Loucy (cell line): ENCODE data around the gene PIP4P1.

Experiments used
- H2AFZ ChIP-seq: fragments of 200-600 bp; sonication (generic); 2 replicates; pipeline ENCODE4 v1.6.0; 2016; ENCODE audit warnings: antibody characterized with exemption, mild to moderate bottlenecking, low read length, moderate library complexity
- H3F3A ChIP-seq: fragments of 200-600 bp; 2 replicates; pipeline ENCODE4 v1.6.0; 2016; ENCODE audit warnings: antibody characterized with exemption, low read depth, mild to moderate bottlenecking
- H3K27me3 ChIP-seq: fragments of 200-600 bp; sonication (generic); 2 replicates; pipeline ENCODE4 v1.6.1; 2014; ENCODE audit warnings: low read length, mild to moderate bottlenecking; ENCODE audit not compliant: insufficient read depth, poor library complexity, severe bottlenecking
- H3K36me3 ChIP-seq: fragments of 200-600 bp; sonication (generic); 2 replicates; pipeline ENCODE4 v1.6.1; 2016; ENCODE audit warnings: low read length; ENCODE audit not compliant: insufficient read depth
- H3K4me1 ChIP-seq: fragments of 200-600 bp; sonication (generic); 2 replicates; pipeline ENCODE4 v1.5.1; 2014; ENCODE audit warnings: low read length, mild to moderate bottlenecking; ENCODE audit not compliant: insufficient read depth, poor library complexity, severe bottlenecking
- H3K4me2 ChIP-seq: fragments of 200-600 bp; sonication (generic); 2 replicates; pipeline ENCODE4 v1.6.0; 2014; ENCODE audit warnings: antibody characterized with exemption, low read length, low read depth, mild to moderate bottlenecking; ENCODE audit not compliant: poor library complexity, severe bottlenecking
- H3K4me3 ChIP-seq: fragments of 200-600 bp; sonication (generic); 2 replicates; pipeline ENCODE4 v1.5.1; 2014; ENCODE audit warnings: low read length, mild to moderate bottlenecking, mixed read lengths; ENCODE audit not compliant: poor library complexity, severe bottlenecking
- H3K79me2 ChIP-seq: fragments of 200-600 bp; sonication (generic); 2 replicates; pipeline ENCODE4 v1.6.1; 2014; ENCODE audit warnings: low read length; ENCODE audit not compliant: insufficient read depth
- H3K9ac ChIP-seq: fragments of 200-600 bp; sonication (generic); 2 replicates; pipeline ENCODE4 v1.6.0; 2014; ENCODE audit warnings: mild to moderate bottlenecking, low read depth, low read length, moderate library complexity; ENCODE audit not compliant: poor library complexity, severe bottlenecking
- H3K9me2 ChIP-seq: fragments of 200-600 bp; sonication (generic); replicated peaks from 2 replicates; pipeline ENCODE4 v1.6.1; 2016; ENCODE audit warnings: low read depth, low read length, mixed read lengths
- H3K9me3 ChIP-seq: fragments of 200-600 bp; sonication (generic); 2 replicates; pipeline ENCODE4 v1.6.1; 2014; ENCODE audit warnings: mild to moderate bottlenecking, antibody characterized with exemption, low read length, low read depth; ENCODE audit not compliant: insufficient read depth
- H4K20me1 ChIP-seq: fragments of 200-600 bp; sonication (generic); 2 replicates; pipeline ENCODE4 v1.6.0; 2014; ENCODE audit warnings: antibody characterized with exemption, low read length, mild to moderate bottlenecking; ENCODE audit not compliant: insufficient read depth, poor library complexity, severe bottlenecking
- CTCF ChIP-seq: fragments of 200-600 bp; sonication (generic); conservative IDR thresholded peaks from 2 replicates; pipeline ENCODE4 v1.5.1; 2014; ENCODE audit warnings: mild to moderate bottlenecking, antibody characterized with exemption, low read length
- EZH2phosphoT487 ChIP-seq: fragments of 200-600 bp; IDR thresholded peaks from 2 replicates; pipeline ENCODE4 v1.6.1; 2018; ENCODE audit warnings: antibody characterized with exemption, mild to moderate bottlenecking, moderate library complexity, borderline replicate concordance

Gene PIP4P1

GRCh38 chr14:20424851-20425250 lies 36.4 kb downstream of the PIP4P1 start:
- peaks cover 32% of the 10 kb centered on the region for H3K4me1 ChIP-seq
- no peaks in the 10 kb centered on the region for H3K9me3 ChIP-seq

GRCh38 chr14:20422886-20423285 lies 38.3 kb downstream of the PIP4P1 start:
- no peaks in the 10 kb centered on the region for H3K79me2 ChIP-seq
- H3K9me3 ChIP-seq: no peaks in the 10 kb centered on the region
- H3K4me3 ChIP-seq: no peak overlapping the region
- H3K36me3 ChIP-seq: no peaks in the 10 kb centered on the region
- no peak overlapping the region for H2AFZ ChIP-seq
- no peak overlapping the region for H3K4me2 ChIP-seq
- no peaks in the 10 kb centered on the region for H4K20me1 ChIP-seq
- H3K9ac ChIP-seq: no peak overlapping the region
- no peaks in the 10 kb centered on the region for H3K9me2 ChIP-seq
- H3F3A ChIP-seq: no peaks in the 10 kb centered on the region
- peaks cover 13% of the 10 kb centered on the region for H3K4me1 ChIP-seq
- no peaks in the 10 kb centered on the region for H3K27me3 ChIP-seq
- no peak for TF ChIP-seq EZH2phosphoT487
- TF ChIP-seq CTCF: no peak

More at GRCh38 chr14:20424851-20425250, 36.4 kb downstream of the PIP4P1 start:
- Histone ChIP-seq H3K4me2 (no peak overlapping the region), H3K9ac (no peak overlapping the region), H3F3A (no peaks in the 10 kb centered on the region), H3K27me3 (no peaks in the 10 kb centered on the region), H3K36me3 (no peaks in the 10 kb centered on the region), H3K9me2 (no peaks in the 10 kb centered on the region), H2AFZ (no peak overlapping the region), H3K79me2 (peaks cover 10% of the 10 kb centered on the region; the same call in 1 of the 2 replicates), H4K20me1 (no peaks in the 10 kb centered on the region), H3K4me3 (no peak overlapping the region)
- TF ChIP-seq CTCF: no peak
- TF ChIP-seq EZH2phosphoT487: no peak

GRCh38 chr14:20421267-20421666 lies 40.0 kb downstream of the PIP4P1 start:
- Histone ChIP-seq H3F3A (no peaks in the 10 kb centered on the region), H3K4me1 (peaks cover 8% of the 10 kb centered on the region), H4K20me1 (no peaks in the 10 kb centered on the region), H3K4me3 (no peak overlapping the region), H2AFZ (no peak overlapping the region), H3K9ac (no peak overlapping the region), H3K36me3 (no peaks in the 10 kb centered on the region), H3K9me2 (no peaks in the 10 kb centered on the region), H3K9me3 (no peaks in the 10 kb centered on the region), H3K79me2 (no peaks in the 10 kb centered on the region), H3K27me3 (no peaks in the 10 kb centered on the region), H3K4me2 (no peak overlapping the region)
- no peak for TF ChIP-seq EZH2phosphoT487

GRCh38 chr14:20419419-20419818 lies 41.8 kb downstream of the PIP4P1 start:
- Histone ChIP-seq H3K36me3 (no peaks in the 10 kb centered on the region), H3K9me3 (no peaks in the 10 kb centered on the region), H3K9me2 (no peaks in the 10 kb centered on the region), H3K4me1 (peaks cover 14% of the 10 kb centered on the region), H3K27me3 (no peaks in the 10 kb centered on the region), H3K79me2 (0 out of 2 replicates have a peak, but pooled peaks cover under 1% of the 10 kb centered on the region), H2AFZ (no peak overlapping the region), H3K4me2 (no peak overlapping the region), H3K4me3 (no peak overlapping the region), H4K20me1 (no peaks in the 10 kb centered on the region), H3K9ac (no peak overlapping the region), H3F3A (no peaks in the 10 kb centered on the region)
- TF ChIP-seq EZH2phosphoT487: no peak
